GM21825 (cell line): ENCODE measurements around the gene IL22RA2.
"Not testable (repeated sequence)": the region's sequence is repeated elsewhere in the genome, so short reads cannot be mapped to it uniquely, and the experiment has no call there.

Experiments used
- ATAC-seq: cut with Tn5 transposase; IDR thresholded peaks from one replicate; pipeline ENCODE4 v1.9.1; 2021; ENCODE audit warnings: mild to moderate bottlenecking, moderate library complexity; ENCODE audit not compliant: unreplicated experiment

IL22RA2 gene, protein sequence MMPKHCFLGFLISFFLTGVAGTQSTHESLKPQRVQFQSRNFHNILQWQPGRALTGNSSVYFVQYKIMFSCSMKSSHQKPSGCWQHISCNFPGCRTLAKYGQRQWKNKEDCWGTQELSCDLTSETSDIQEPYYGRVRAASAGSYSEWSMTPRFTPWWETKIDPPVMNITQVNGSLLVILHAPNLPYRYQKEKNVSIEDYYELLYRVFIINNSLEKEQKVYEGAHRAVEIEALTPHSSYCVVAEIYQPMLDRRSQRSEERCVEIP

DNA sequence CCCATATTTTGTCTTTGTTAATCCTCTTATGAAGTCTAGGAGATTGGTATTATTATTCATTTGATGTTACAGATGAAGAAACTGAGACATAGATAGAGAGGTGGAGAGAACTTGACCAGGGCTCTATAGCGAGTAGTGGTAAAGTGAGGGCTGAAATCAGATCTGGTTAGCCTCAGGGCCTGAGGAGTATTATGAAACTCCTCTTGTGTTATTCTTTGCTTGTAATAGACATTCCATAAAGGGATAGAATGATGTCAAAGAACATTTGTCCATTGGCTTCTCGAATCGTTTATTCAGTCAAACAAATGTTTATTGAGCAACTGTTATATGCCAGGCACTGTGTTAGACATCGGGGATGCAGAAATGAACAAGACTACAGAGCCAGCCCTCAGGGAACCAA lies at the start of gene IL22RA2:
Gene IL22RA2 (minus strand): TSS at position 144 of the 400 bp plus-strand sequence. CDS start 11,895 bp downstream, outside the sequence.
- ATAC-seq = no peak

DNA sequence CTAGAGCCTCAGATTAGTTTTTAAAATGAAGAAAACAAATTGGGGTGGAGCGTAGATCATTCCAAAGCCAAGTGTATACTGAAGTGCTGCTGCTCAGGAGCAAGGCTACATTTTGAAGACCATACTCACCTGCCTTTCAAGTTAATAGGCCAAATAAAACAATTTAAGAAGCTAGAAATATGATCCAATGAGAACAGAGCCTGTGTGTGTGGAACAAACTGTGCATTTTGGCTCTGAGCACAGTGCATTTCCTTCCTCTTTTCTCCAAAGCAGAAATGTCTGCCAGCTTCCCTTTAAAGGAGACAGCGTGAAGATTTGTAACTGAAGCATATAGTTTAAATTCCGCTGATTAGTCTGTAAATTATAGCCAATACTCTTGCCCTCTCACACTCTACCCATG lies 48.9 kb upstream of the IL22RA2 start:
- no peak for ATAC-seq

DNA sequence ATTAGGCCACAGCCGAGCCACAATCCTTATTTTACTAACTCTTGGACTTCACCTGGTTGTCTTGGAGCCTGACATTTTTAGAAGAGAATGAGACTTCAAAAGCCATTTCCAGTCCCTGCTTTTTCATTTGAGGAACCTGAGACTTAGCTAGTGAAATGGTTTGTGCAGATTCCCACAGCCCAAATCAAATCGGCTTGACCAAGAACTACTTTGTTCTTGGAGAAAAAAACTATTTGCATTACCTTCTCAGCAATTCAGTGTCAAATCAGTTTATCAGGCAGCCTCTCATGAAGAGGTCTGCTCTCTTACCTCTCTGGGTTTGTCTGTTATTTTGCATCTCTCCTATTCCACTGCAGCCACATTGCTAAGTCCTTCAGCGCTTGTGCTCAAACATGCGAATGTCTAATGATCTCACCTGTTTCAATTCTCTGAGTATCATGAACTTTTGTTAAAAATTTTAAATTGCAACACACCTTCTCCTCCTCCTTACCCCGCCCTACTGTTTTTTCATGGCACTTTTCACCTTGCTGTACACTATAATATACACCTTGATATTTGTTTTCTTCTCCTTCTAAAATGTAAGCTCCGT lies 46.3 kb upstream of the IL22RA2 start:
- ATAC-seq = peak; percentile 8

DNA sequence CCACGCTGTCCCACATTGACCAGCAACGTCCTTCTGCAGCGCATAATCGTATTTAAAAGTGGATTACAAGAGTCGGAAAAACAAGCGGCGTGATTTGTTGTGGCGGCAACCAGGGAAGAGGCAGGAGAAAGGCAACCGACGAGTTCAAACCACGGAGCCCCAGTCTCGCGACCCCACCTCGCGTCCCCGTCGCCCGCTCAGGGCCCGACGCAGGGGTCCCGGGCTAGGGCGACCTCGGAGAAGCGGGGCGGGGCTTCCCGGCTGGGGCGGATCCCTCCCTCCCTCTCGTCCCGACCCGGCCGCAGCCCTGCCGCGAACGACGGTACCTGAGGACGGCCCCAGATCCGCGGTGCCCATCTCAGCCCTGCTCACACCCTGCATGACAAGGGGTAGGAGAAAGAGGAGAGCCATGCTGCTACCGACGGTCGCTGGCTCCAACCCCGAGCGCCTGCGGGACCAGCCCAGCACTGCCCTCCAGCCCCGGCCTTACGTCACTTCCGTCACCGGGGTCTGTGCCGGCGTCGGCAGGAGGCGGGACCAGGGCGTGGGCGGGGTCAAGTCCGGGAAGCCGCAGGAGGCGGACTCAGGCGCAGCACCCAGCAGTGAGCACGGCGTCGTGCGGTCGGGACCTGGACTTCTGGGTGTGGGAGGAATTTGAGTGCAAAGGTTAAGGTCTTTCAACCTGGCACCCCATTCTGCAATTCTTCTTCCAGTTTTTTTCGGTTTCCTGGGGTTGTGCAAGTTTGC lies 45.6 kb upstream of the IL22RA2 start, which contains the start of gene IFNGR1:
Gene IFNGR1 (minus strand): TSS at position 469 of the 747 bp plus-strand sequence. CDS start 58 bp downstream, at position 411.
- ATAC-seq = peak; percentile 91

DNA sequence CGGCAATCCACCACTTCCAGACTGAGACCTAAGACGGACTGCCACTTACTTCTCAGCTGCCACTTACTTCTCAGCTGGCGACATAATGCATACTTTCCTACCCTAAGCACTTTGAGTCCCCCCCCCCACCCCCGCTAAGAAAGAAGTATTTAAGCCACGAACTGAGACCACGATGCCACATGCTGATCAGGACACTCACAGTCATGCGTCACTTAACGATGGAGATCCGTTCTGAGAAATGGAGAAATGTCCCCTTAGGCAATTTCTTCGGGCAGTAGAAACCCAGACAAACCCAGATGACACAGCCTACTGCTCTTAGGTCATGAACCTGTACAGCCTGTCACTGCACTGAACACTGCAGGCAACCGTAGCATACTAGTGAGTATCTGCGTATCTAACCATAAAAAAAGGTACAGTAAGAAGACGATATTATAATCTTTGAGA lies 45.1 kb upstream of the IL22RA2 start:
- ATAC-seq = peak; percentile 33

DNA sequence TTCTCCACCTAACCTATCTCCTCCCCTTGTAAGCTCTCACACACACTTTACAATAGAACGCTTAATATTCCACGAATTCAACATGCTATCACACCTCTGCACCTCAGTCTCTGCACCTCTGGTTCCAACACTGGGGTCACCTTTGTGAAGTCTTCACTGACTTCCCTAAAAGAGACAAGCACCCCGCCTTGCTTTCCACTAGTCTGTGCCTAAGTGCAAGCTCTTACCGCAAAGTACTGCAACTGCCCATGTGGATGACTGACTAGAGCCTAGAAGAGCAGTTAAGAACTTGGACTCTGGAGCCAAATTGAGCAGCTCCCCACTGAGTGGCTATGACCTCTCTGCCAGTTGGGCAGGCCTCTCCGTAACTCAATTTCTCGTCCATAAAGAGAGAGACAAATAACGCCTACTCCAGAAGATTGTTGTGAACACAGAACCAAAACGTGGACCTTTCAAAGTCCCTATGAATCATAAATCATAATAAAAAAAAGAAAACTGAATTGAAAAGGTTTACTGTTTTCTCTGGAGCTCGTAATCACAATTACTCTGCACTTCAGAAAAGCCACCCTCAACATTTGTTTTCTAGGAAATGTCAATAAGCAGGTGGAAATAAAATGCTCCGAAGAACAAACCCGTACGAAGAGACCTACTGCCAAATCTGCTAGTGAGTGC lies 44.5 kb upstream of the IL22RA2 start:
- ATAC-seq = peak; percentile 19

DNA sequence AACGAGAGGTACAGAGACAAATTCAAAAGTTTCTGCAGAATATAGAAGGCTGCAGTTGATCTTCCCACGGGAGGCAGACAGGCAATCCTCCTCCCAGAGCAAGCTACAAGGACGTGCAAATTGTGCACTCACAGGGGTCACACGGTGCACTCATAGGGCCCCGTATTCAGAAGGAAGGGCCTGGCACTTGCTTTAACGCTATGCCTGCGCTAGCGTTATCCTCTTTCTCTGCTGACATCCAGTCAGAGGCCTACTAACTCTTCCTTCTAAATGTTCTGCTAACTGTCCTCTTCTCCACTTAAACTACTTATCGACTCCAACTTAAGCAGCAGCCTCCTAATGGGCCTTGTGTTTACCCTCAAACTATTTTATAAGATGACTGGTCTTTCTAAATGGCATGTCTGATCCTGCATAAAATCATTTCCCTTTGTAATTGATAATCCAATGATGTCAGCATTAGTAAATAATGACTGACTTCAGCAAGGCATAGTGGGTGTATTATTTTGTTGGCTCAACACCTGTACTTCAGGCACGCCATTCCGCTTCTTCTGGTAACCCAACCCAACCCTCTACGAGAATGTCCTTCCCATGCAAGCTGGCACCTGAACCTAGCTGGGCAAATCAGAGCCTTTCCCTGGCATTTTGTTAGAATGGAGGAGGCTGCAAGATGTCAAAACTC lies 43.6 kb upstream of the IL22RA2 start:
- ATAC-seq = no peak

DNA sequence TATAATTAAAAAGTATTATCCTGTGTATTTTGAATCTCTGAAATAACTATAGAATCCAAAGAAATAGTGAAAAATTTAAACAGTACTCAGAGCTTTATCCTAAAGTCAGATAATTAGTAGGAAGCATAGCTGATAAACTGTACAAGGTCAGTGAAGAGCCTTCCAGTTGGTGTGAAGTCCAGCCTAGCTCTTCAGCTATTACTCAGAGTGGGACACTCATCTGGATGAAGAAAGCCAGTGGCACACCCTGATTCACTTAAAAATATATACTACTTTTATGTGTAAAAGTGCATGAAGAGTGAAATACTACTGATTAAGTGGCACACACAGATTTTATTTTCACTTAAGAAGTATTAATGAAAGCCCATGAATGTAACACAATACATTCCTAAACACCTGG lies 42.7 kb upstream of the IL22RA2 start:
- no peak for ATAC-seq

DNA sequence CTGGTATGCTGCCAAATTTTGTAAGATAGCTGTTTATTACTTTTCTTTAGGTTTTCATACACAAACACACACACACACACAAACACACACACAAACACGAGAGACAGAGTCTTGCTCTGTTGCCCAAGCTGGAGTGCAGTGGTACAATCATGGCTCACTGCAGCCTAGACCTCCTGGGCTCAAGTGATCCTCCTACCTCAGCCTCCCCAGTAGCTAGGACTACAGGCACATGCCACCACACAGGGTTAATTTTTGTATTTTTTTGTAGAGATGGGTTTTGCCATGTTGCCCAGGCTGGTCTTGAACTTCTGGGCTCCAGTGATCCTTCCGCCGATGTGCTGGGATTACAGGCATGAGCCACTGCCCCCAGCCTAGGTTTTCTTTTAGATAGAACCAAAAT lies 42.2 kb upstream of the IL22RA2 start:
- not testable (repeated sequence) for ATAC-seq

DNA sequence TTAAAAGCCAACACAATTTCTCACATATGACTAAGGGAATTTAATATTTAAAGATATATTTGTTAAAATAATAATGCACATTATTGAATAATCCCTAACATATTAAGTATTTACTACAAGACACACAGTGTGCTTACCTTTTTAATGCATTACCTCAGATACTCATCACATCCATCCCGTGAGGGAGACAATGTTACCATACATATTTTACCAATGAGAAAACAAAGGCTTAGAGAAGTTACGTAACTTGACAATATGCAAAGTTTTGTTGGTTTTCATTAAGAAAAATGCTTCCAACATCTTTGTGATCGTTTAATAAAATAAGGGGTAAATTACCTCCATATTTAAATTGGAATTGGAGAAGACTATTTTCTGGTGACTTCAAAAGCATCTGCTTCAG lies 41.5 kb upstream of the IL22RA2 start:
- ATAC-seq = no peak

DNA sequence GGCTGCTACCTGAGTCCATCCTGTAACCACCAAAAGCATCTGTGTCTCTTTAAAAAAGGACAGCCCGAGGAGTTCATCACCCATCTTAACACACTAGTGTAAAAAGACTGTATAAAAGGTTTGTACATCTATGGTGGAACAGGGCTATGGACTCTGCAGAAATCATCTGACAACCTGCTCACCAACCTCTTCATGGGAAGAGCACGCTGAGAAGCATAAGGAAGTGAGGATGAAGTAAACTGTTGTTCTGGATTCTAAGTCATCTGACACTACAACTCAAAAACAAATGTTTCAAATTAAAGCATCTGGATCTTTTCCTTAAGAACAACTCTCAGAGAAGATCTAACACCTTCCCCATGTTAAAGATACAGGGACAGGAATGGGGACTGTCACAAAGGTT lies 40.4 kb upstream of the IL22RA2 start:
- ATAC-seq = no peak

DNA sequence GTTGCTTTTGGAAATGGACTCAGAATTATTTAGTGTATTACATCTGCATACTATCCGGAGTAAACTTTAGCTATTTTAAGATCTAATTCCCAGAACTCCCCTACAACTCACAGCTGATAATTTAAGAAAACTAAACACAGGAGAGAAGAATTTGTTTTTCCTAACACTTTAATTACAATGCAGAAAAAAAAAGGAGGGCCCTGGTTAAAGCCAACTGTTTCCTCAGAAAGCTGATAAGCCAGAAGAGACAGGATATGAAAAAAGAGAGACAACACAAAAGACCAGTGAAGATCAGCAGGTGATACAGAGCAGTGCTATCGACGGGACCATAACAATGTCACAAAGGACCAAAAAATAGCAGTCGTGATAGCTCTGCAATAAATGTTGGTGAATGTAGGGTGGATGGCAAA lies 39.9 kb upstream of the IL22RA2 start:
- ATAC-seq = no peak

DNA sequence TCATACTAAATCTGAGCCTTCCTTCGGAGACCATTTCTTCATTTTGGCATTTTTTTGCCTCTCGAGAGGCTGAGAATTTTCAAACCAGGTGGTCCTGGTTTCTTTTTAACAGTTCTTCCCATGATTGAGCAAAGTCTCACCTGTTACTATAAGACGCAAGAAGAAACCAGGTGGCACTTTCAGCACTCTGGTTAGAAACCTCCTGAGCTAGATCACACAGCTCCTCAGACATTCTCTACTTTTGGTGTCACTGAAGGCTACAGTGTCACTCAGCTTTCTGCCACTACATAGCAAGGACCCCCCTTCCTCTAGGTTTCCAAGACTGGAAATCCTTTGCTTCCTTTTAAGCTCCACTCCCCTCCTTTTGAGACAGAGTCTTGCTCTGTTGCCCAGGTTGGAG lies 38.5 kb upstream of the IL22RA2 start:
- ATAC-seq = no peak

DNA sequence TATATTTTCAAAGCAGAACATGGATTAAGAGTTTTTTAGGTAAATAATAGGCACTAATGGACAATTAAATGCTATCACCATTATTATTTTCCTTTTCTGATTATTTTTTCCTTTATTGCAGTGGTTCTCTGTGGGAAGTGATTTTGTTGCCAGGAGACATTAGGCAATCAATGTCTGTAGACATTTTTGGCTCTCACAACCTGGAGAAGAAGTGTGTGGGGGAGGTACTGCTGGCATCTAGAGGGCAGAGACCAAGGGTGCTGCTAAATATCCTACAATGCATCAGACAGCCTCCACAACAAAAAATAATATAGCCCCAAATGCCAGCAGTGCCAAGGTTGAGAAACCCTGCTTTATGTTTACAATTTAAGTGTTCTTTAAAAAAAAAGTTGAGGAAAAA lies 37.5 kb upstream of the IL22RA2 start:
- ATAC-seq = no peak

DNA sequence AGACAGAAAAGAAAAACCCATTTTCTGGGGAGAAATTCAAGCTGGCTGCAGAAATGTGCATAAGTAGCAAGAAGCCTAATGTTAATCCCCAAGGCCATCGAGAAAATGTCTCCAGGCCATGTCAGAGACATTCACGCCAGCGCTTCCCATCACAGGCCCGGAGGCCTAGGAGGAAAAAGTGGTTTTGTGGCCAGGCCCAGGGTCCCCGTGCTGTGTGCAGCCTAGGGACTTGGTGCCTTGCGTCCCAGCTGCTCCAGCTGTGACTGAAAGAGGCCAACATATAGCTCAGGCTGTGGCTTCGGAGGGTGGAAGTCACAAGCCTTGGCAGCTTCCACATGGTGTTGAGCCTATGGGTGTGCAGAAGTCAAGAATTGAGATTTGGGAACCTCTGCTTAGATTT lies 34.8 kb upstream of the IL22RA2 start:
- no peak for ATAC-seq

DNA sequence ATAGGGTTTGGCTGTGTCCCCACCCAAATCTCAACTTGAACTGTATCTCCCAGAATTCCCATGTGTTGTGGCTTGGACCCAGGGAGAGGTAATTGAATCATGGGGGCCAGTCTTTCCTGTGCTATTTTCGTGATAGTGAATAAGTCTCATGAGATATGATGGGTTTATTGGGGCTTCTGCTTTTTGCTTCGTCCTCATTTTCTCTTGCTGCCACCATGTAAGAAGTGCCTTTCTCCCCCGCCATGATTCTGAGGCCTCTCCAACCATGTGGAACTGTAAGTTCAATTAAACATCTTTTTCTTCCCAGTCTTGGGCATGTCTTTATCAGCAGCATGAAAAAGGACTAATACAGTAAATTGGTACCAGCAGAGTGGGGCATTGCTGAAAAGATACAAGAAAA lies 34.0 kb upstream of the IL22RA2 start:
- ATAC-seq = not testable (repeated sequence)

DNA sequence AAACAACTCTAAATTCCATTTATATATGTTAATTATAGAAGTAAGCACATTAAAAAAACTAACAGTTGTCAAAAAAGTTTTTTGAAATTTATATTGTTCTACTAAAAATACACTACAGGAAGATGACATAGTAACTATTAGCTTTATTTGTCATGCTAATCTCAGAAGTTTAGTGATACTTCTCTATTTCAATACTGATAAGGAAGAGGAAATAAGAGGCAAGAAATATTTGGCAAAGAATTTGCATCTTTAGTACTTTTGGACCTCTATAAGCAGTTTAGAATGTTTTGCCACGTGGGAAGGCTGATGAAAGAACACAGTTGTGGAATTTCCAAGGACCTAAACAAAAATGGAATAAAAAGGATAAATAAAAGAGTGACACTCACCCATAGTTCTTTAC lies 33.1 kb upstream of the IL22RA2 start:
- ATAC-seq = no peak

DNA sequence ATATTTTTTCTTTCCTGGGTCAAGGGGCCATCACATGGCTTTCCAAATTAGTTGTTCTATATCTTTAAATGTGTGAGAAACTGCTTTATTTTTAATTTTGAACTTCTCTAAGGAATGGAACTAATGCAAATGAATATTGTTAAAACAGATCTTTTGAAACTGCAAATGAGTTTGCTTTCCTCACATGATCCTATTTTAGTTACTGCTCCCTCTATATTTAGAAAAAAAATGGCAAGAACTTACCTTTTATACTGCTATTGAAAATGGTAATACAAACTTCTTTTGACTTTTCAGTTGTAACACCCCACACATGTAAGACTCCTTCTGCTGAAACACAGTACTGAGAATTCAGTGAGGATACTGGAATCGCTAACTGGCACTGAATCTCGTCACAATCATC lies 29.8 kb upstream of the IL22RA2 start:
- ATAC-seq = no peak

DNA sequence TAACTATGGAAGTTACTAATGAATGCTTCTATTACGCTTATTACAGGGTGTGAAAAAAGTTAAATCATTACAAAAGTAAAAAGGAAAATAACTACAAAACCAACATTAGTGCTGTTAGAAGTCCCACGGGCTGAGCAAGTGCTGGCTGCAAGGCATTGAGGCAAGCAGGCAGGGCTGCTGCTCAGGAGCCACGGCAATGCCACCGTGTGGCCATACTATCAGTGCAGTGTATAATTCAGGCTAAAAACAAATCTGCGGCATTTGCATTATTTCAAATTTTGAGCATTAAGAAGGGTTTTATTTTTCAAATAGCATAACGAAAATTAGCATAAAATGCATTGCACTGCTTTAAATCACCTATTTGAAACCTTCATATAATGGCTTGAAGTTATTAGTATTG lies 28.6 kb upstream of the IL22RA2 start:
- ATAC-seq = no peak

DNA sequence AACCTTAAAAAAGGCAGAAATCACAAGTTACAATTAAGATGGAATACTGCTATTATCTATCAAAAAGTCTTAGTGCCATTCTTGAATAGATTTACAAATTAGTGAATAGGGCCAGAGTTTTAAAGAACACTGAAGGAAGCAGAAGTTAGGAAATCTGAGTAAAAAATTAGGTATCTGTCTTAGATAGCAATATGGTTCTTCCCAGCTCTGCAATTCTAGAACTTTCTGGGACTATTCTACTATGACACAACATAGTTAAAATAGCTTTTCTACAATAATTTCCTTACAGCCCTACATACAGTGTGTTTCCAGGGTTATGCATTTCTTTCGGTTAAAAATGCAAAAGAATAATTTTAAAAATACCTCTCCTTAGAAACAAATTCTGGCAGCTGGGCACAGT lies 27.6 kb upstream of the IL22RA2 start:
- no peak for ATAC-seq

DNA sequence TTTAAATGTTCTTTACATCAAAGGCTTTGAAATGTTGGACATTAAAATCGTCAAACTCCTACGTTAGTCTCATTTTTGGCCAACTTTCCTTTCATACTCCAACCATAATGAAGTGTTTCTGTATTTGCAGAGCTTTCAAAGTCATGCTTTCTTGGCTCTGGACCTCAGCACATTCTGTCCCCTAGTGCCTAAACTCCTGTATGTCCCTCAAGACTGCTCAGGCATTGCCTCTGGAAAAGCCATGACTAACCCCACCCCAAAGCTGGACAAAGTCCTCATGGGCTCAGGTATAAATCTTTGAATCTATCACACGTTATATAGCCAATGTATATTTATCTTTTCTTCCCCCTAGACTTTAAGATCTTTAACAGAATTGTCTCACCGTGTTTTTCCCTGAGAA lies 26.8 kb upstream of the IL22RA2 start:
- no peak for ATAC-seq
